ENCODE measurements around the gene SLCO4A1.

SLCO4A1 gene

DNA sequence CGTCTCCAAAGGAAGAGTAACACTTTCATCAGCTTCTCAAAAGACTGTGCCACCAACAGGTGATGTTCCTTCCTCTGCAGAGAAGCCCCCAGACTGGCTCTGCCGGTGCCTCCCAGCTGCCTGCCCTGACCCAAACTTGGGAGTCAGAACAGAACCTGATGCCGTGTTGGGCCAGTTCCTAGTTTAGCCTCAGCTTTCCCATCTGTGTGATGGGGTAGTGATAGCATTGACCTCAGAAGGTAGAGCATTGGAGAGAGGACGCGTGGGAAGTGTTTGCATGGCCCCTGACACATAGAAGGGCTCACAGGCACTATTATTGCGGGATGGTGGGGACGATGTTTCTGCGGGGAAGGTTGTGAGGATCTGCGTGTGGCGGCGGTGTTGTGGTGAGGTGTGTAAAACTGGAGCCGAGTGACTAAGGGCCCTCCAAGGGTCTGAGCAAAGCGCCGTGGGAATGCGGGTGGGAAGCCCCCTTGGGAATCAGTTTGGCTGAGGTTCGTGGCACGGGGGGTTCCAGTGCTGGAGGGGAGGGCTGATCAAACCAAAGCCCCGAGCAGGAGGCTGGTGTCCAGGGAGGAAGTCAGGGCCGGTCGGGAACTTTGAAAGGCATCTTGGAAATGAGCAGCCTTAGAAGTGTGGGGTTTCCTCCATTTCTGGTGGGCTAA is 68.0 kb downstream of the SLCO4A1 start:
- in situ Hi-C loops (cut with MboI; ENCODE audit: low sequenced_read_pairs, unreplicated experiment): no loop called here
- DNase-seq (ENCODE audit: low spot score): no peak
- no peak for TF ChIP-seq CTCF (IDR thresholded peaks at IDR 0.05; ENCODE audit: borderline replicate concordance, control extremely low read depth, extremely low read depth, insufficient read depth, missing control alignments)

GRCh38 chr20:62710886-62711702 is 68.8 kb downstream of the SLCO4A1 start:
- DNase-seq (ENCODE audit: low spot score): no peak
- in situ Hi-C loops (cut with MboI; ENCODE audit: low sequenced_read_pairs, unreplicated experiment): no loop called here
- no peak for TF ChIP-seq CTCF (IDR thresholded peaks at IDR 0.05; ENCODE audit: borderline replicate concordance, control extremely low read depth, extremely low read depth, insufficient read depth, missing control alignments)

GRCh38 chr20:62711703-62712101 is 69.4 kb downstream of the SLCO4A1 start:
- TF ChIP-seq CTCF (IDR thresholded peaks at IDR 0.05; ENCODE audit: borderline replicate concordance, control extremely low read depth, extremely low read depth, insufficient read depth, missing control alignments): no peak
- DNase-seq (ENCODE audit: low spot score): no peak
- in situ Hi-C loops (cut with MboI; ENCODE audit: low sequenced_read_pairs, unreplicated experiment): no loop called here

- no peak for TF ChIP-seq CTCF (IDR thresholded peaks at IDR 0.05; ENCODE audit: borderline replicate concordance, control extremely low read depth, extremely low read depth, insufficient read depth, missing control alignments)
- DNase-seq (ENCODE audit: low spot score): no peak
- in situ Hi-C loops (cut with MboI; ENCODE audit: low sequenced_read_pairs, unreplicated experiment): no loop called here
Observed at GRCh38 chr20:62712606-62713005, 70.3 kb downstream of the SLCO4A1 start.

DNA sequence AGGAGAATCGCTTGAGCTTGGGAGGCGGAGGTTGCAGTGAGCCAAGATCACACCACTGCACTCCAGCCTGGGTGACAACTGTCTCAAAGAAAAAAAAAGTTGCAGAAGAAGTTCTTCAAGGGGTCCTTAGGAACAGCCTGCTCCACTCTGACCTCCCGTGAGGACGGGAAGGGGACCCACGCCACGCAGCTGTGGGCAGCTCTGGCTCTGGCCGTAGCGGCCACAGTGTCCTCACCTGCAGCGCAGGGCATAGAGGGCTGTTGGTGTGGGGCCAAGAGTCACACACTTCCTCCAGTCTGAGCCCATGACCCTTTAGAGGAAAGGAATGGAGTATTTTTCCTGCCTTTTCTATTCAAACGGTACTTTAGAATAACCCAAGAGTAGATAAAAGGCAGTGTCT is 71.7 kb downstream of the SLCO4A1 start:
- TF ChIP-seq CTCF (IDR thresholded peaks at IDR 0.05; ENCODE audit: borderline replicate concordance, control extremely low read depth, extremely low read depth, insufficient read depth, missing control alignments): no peak
- in situ Hi-C loops (cut with MboI; ENCODE audit: low sequenced_read_pairs, unreplicated experiment): no loop called here
- no peak for DNase-seq (ENCODE audit: low spot score)

DNA sequence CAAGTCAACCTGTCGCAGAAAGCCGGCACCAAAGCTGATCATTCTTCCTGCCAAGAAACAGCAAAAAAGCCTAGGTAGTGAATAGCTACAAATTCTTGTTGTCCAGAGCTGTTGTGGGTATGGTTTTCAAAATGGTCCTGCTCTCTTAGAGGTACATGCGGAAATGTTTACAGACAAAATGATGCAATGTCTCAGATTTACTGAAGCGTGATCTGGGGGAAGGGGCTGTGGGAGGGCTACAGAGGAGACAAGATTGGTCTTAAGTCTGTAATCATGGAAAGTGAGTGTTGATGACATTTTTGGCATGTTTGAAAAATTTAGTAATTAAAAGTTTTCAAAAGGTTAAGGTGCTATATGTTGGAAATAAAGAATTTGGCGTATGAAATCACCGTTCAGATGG is 72.5 kb downstream of the SLCO4A1 start:
- no peak for DNase-seq (ENCODE audit: low spot score)
- in situ Hi-C loops (cut with MboI; ENCODE audit: low sequenced_read_pairs, unreplicated experiment): no loop called here
- TF ChIP-seq CTCF (IDR thresholded peaks at IDR 0.05; ENCODE audit: borderline replicate concordance, control extremely low read depth, extremely low read depth, insufficient read depth, missing control alignments): no peak

Measured in GM13976 (cell line).